GM11168 (cell line): Measurements from ENCODE around the gene UBE2G2.
"Not testable (repeated sequence)": the region's sequence is repeated elsewhere in the genome, so short reads cannot be mapped to it uniquely, and the experiment has no call there.

Experiments used
- in situ Hi-C: fragments of 300-500 bp; cut with MboI; formaldehyde crosslinking; loops from one replicate; pipeline ENCODE4 v1.12.0; 2022; ENCODE audit warnings: low sequenced_read_pairs; ENCODE audit not compliant: unreplicated experiment

UBE2G2 gene

GRCh38 chr21:44836666-44837471 lies 35.2 kb upstream of the UBE2G2 start:
- in situ Hi-C loops, result no loop called here

- in situ Hi-C loops, result no loop called here
Observed at GRCh38 chr21:44836349-44836665, 34.7 kb upstream of the UBE2G2 start.

- in situ Hi-C loops, result no loop called here
Observed at GRCh38 chr21:44835647-44835973, 34.0 kb upstream of the UBE2G2 start.

GRCh38 chr21:44834951-44835646 lies 33.5 kb upstream of the UBE2G2 start:
- in situ Hi-C loops, result no loop called here

- in situ Hi-C loops, result no loop called here
Observed at GRCh38 chr21:44834231-44834950, 32.8 kb upstream of the UBE2G2 start.

GRCh38 chr21:44833663-44834062 lies 32.0 kb upstream of the UBE2G2 start:
- in situ Hi-C loops, result no loop called here

DNA sequence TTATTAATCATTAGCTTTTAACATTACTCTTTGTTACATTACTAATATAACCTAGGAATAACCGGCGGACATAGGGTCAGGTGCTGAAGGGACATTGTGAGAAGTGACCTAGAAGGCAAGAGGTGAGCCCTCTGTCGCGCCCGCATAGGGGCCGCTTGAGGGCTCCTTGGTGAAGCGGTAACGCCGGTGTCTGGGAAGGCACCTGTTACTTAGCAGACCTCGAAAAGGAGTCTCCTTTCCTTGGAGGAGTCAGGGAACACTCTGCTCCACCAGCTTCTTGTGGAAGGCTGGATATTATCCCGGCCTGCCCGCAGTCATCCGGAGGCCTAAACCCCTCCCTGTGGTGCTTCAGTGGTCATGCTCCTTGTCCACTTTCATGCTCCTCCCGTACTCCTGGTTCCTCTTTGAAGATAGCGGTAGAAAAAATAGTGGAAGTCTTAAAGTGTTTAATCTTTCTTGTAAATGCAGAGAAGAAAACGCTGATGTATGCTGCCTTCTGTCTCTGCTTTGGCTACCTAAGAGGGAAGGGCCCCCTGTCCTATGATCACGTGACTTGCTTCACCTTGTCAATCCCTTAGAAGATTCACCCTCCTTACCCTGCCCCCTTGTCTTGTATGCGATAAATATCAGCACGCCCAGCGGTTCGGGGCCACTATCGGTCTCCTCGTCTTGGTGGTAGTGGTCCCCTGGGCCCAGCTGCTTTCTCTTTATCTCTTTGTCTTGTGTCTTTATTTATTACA lies 31.1 kb upstream of the UBE2G2 start:
- in situ Hi-C loops, result not testable (repeated sequence)

DNA sequence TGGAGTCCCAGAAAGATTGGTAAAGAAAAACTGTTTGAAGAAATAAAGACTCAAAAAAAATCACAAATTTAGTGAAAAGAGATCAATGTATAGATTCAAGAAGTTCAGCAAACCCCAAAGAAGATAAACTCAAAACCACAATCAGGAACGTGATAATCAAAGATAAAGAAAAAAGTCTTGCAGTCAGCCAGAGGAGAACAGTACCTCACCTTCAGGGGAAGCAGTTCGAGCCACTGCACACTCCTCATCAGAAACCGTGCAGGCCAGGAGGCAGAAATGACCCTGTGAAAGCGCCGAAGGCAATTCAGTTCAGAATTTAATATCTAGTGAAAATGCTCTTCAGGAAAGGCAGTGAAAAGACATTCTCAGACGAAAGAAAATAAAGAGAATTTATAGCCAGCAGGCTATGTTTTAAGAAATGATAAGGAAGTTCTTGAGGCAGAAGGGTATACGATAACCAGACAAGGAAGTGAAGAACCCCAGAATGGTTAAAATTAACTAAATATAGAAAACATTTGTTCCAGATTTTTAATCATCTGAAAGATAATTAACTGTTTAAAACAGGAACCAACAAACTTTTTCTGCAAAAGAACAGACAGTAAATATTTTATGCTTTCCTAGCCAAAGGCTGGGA lies 29.7 kb upstream of the UBE2G2 start:
- in situ Hi-C loops, result no loop called here

DNA sequence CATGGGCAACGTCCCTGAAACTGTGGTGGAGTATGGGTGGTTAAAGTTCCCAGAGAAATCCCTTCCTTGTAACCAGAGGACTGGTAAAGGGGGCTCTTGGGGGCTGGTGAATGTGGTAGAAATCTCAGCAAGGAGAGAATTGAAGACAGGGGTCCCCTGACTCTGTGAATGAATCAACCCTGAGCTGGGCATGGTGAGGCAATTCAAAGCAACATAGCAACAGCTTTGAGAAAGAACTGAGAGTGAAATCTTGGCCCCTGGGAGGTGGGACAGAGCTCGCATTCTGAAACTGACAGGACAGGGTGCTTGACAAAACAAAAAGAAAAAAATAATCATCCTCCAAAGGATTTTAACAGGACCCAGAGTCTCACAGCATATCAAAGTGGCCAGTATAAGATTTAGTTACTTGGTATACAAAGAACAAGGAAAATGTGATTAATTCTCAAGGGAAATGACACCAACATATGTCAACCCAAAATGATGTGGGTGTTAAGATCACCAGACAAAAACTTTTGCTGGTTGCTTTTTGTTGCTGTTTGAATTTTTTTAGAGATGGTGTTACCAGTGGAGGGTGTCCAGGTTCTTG lies 28.0 kb upstream of the UBE2G2 start:
- in situ Hi-C loops, result no loop called here

GRCh38 chr21:44828362-44829056 lies 26.9 kb upstream of the UBE2G2 start:
- in situ Hi-C loops, result no loop called here

GRCh38 chr21:44823179-44823660 lies 21.6 kb upstream of the UBE2G2 start:
- in situ Hi-C loops, result no loop called here

DNA sequence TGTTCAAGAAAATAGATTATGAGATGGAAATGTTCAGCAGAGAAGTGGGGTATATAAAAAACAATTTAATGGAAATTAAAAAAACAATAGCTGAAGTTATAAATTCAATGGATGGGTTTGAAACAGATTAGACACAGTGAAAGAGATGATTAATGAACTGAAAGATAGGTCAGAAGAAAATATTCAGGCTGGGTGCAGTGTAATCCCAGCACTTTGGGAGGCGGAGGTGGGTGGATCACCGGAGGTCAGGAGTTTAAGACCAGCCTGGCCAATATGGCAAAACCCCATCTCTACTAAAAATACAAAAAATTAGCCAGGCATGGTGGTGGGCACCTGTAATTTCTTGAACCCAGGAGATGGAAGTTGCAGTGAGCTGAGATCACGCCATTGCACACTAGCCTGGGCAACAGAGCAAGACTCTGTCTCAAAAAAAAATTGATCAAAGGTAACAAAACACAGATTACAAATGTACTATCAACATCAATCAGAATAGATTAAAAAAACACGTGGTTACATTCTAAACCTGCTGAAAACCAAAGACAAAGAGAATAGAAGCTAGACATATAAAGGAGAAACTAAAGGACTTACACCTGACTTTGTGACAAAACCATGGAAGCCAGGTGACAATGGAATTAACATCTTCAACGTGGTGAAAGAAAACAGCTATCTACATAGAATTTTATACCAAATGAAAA lies 21.0 kb upstream of the UBE2G2 start:
- in situ Hi-C loops, result no loop called here

GRCh38 chr21:44820851-44821250 lies 19.2 kb upstream of the UBE2G2 start:
- in situ Hi-C loops, result no loop called here

GRCh38 chr21:44819283-44820243 lies 17.9 kb upstream of the UBE2G2 start:
- in situ Hi-C loops, result no loop called here

- in situ Hi-C loops, result no loop called here
Observed at GRCh38 chr21:44818640-44819011, 17.0 kb upstream of the UBE2G2 start.

- in situ Hi-C loops, result no loop called here
Observed at GRCh38 chr21:44817914-44818639, 16.5 kb upstream of the UBE2G2 start, which contains the start of gene SUMO3. TSS of gene SUMO3 (minus strand) at chr21:44818062. CDS start at chr21:44817968, 94 bp downstream.

DNA sequence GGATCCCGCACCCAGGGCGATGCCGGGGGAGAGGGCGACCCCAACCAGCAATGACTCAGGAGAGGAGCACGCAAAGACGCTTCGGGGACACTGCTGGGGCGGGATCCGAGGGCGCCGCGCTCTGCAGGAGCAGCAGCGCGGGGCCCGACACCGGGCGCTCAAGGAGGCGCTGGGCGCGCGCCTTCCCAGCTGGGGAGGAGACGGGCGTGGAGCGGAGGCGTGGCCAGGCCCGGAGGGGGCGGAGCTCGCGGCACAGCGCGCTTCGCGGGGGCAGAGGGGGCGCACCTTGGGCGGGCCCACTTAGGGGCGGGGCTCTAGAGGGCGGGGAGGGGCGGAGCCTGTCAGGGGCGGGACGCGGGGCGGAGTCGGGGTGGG lies 15.9 kb upstream of the UBE2G2 start:
- in situ Hi-C loops, result no loop called here
